GM23338 (cell line): Measurements from ENCODE around the gene PLXNA2.

Experiments
- CREB1 ChIP-seq: fragments of 250-450 bp; sonication (Bioruptor Pico); IDR thresholded peaks from 2 replicates; pipeline ENCODE4 v1.5.0; 2020; ENCODE audit warnings: low read depth, mild to moderate bottlenecking, moderate library complexity
- EZH2 ChIP-seq: fragments of 200-600 bp; sonication (generic); IDR thresholded peaks from one replicate; pipeline ENCODE4 v1.8.0; 2017; ENCODE audit warnings: antibody characterized with exemption, mild to moderate bottlenecking, low read depth; ENCODE audit not compliant: unreplicated experiment
- EZH2phosphoT487 ChIP-seq: fragments of 200-600 bp; sonication (generic); IDR thresholded peaks from one replicate; pipeline ENCODE4 v1.8.1; 2018; ENCODE audit warnings: antibody characterized with exemption; ENCODE audit not compliant: unreplicated experiment
- POLR2AphosphoS5 ChIP-seq: IDR thresholded peaks from 2 replicates; pipeline ENCODE4 v1.6.1; 2016; ENCODE audit warnings: antibody characterized with exemption, low read depth
- ZNF114 ChIP-seq: fragments of 250-450 bp; sonication (Bioruptor Pico); IDR thresholded peaks from 2 replicates; pipeline ENCODE4 v1.5.0; 2020; ENCODE audit warnings: mild to moderate bottlenecking, moderate library complexity
- ZNF331 ChIP-seq: fragments of 250-450 bp; sonication (Bioruptor Pico); IDR thresholded peaks from 2 replicates; pipeline ENCODE4 v1.5.0; 2020; ENCODE audit warnings: low read depth, mild to moderate bottlenecking, moderate library complexity
- TF ChIP-seq, protein P1 (sequence below), 2 experiments: fragments of 200-600 bp in 1 of 2; sonication (generic) in 1 of 2; conservative IDR thresholded peaks; 2 replicates each; pipeline versions ENCODE4 v1.5.1 to v1.6.1; 2016 to 2017; ENCODE audit warnings: antibody characterized with exemption in 2 of 2, low read depth in 2 of 2, mild to moderate bottlenecking in 2 of 2, moderate library complexity in 1 of 2
- TF ChIP-seq, protein P2 (sequence below): IDR thresholded peaks from one replicate; pipeline ENCODE4 v1.6.1; 2018; ENCODE audit warnings: antibody characterized with exemption; ENCODE audit not compliant: unreplicated experiment

DNA sequence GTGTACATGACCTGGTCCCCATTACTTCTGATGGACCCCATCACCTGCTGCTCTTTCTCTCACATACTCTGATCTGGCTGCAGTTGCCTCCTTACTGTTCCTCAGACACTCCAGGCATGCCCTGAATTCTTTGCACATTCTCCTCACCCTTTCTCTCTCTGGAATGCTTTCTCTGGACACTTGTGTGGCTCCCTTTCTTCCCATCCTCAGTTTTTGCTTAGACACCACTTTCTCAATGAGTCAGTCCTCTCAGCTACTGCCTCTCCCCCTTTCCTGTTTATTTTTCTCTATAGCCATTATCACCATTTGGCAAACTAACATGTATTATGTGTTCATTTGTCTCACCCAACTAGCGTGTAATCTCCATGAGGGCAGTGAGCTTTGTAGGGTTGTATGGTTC, 28.1 kb downstream of the PLXNA2 start:
- TF ChIP-seq POLR2AphosphoS5 (no peak), EZH2phosphoT487 (no peak), EZH2 (no peak), ZNF331 (CRISPR knock-in tag) (no peak), ZNF114 (no peak), CREB1 (CRISPR knock-in tag) (no peak)
- TF ChIP-seq, protein P1, sequence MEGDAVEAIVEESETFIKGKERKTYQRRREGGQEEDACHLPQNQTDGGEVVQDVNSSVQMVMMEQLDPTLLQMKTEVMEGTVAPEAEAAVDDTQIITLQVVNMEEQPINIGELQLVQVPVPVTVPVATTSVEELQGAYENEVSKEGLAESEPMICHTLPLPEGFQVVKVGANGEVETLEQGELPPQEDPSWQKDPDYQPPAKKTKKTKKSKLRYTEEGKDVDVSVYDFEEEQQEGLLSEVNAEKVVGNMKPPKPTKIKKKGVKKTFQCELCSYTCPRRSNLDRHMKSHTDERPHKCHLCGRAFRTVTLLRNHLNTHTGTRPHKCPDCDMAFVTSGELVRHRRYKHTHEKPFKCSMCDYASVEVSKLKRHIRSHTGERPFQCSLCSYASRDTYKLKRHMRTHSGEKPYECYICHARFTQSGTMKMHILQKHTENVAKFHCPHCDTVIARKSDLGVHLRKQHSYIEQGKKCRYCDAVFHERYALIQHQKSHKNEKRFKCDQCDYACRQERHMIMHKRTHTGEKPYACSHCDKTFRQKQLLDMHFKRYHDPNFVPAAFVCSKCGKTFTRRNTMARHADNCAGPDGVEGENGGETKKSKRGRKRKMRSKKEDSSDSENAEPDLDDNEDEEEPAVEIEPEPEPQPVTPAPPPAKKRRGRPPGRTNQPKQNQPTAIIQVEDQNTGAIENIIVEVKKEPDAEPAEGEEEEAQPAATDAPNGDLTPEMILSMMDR (conservative IDR thresholded peaks at IDR 0.05; ENCODE audit: low read depth in 2 of 2), result no peak
- TF ChIP-seq, protein P2, sequence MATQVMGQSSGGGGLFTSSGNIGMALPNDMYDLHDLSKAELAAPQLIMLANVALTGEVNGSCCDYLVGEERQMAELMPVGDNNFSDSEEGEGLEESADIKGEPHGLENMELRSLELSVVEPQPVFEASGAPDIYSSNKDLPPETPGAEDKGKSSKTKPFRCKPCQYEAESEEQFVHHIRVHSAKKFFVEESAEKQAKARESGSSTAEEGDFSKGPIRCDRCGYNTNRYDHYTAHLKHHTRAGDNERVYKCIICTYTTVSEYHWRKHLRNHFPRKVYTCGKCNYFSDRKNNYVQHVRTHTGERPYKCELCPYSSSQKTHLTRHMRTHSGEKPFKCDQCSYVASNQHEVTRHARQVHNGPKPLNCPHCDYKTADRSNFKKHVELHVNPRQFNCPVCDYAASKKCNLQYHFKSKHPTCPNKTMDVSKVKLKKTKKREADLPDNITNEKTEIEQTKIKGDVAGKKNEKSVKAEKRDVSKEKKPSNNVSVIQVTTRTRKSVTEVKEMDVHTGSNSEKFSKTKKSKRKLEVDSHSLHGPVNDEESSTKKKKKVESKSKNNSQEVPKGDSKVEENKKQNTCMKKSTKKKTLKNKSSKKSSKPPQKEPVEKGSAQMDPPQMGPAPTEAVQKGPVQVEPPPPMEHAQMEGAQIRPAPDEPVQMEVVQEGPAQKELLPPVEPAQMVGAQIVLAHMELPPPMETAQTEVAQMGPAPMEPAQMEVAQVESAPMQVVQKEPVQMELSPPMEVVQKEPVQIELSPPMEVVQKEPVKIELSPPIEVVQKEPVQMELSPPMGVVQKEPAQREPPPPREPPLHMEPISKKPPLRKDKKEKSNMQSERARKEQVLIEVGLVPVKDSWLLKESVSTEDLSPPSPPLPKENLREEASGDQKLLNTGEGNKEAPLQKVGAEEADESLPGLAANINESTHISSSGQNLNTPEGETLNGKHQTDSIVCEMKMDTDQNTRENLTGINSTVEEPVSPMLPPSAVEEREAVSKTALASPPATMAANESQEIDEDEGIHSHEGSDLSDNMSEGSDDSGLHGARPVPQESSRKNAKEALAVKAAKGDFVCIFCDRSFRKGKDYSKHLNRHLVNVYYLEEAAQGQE, result no peak
